Left renal pelvis (tissue), 4 donors: Measurements from ENCODE around the gene CAMK2A. TPM values are rescaled to one million over a fixed set of nuclear protein-coding genes. Genes with fewer than 3 reads are reported as not detected.
"Not testable (repeated sequence)": the region's sequence is repeated elsewhere in the genome, so short reads cannot be mapped to it uniquely, and the experiment has no call there.

Experiments
- DNase-seq, 4 donors: peaks; one replicate each; pipeline ENCODE4 v3.0.0-alpha.2; 2013; ENCODE audit warnings: low read depth in 4 of 4, low spot score in 3 of 4
- polyA plus RNA-seq, 4 donors: library from polyadenylated mRNA; unstranded; fragments of 120-200 nt; gene quantifications; one replicate each; pipeline ENCODE4 v1.2.1, GENCODE V29; 2013; ENCODE audit not compliant: insufficient read length in 4 of 4

The CAMK2A gene
- polyA plus RNA-seq, 4 donors: 0.75 to 4.8 (median 3.2) TPM

DNA sequence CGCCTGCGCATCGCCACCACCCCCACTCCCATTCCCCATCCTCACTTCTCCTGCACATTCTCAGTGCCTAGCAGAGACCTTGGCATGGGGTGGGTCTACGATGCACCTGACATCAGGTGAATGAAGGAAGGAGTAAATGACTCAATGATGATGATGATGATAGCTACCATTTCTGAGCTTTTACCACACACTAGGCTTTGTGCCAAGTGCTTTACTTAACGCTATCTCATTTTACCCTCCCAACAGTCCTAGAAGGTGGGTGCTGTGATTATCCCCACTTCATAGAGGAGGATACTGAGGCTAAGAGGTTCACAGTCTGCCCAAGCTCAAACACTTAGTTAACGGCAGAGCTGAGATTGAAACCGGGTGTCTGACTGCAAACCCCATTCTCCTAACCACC is 27.1 kb downstream of the CAMK2A start:
- no peak for DNase-seq

DNA sequence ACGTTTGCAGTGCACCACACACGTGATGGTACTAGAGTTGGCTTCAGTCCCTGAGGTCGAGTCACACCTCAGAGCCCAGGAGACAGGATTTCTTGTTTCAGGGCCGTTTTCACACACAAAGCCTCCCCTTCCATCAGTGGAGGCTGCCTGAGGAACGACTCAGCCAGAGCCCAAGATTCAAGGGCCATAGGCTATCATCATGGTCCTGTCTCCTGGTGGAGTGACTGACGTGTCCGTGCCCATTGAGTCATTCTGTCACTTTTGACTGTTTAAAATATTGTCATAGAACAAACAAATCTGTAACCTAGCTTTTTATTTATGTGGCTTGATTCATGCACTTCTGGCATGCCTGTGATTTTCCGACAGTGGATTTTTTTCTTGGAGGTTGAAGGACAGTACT is 28.3 kb downstream of the CAMK2A start:
- DNase-seq: no peak

DNA sequence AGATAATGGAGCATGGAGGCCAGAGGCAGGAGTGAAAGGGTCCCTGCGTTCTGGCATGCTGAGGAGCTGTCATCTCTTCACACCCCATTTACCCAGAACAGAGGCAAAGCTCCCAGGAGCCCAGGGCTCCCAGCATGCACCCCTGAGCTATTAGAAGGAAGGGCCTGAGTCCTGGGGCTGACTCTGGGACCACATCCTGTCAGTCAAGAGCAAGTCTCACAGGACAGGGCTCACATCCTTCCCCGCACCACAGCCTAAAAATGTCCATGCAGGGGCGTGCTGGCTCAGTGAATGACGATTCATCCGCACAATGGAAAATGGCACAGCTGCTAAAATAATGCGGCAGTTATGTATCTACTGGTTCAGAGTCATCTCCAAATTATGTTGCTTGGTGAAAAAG is 31.4 kb downstream of the CAMK2A start:
- no peak for DNase-seq

DNA sequence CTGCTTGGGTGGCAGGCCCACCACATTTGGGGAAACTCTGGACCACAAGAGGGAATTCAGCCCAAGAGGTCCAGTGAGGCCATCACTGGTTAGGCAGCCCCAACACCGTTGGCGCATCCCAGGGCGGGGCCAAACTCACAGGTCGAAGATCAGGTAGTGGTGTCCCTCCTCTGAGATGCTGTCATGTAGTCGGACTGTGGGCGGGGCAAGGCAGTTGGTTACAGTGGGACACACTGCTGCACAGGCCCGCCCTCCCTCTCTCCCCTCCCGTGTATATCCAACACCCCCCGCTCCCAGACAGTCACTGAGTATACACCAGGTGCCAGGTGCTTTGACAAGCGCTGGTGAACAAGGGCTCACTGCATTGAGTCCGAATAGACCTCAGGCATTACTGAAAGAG is 32.1 kb downstream of the CAMK2A start:
- no peak for DNase-seq

DNA sequence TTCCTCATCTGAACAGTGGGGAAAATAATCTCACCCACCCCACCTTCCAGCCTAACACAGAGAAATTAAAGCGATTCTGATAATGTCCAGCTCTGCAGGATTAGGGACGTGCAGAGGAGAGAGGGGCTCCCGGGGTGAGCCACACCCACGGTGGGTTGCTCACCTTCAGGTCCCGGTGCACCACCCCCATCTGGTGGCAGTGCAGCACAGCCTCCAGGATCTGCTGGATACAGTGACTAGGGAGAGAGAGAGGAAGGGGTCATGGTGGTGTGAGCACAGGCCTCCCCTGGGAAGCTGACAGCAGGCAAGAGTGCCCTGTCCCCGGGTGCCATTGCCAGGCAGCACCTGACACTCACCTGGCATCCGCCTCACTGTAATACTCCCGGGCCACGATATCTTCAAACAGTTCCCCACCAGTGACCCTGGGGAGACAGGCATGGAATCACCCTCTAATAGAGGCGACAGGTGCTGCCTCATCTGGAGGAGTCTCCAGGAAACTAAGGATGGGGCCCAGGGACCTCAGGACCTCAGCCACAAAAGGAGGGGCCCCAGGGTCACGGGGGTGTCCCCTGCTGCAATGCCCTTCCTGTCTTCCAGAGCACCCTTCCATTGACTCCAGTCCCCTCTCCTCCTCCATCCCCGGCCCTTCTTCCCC is 33.0 kb downstream of the CAMK2A start:
- DNase-seq: no peak

DNA sequence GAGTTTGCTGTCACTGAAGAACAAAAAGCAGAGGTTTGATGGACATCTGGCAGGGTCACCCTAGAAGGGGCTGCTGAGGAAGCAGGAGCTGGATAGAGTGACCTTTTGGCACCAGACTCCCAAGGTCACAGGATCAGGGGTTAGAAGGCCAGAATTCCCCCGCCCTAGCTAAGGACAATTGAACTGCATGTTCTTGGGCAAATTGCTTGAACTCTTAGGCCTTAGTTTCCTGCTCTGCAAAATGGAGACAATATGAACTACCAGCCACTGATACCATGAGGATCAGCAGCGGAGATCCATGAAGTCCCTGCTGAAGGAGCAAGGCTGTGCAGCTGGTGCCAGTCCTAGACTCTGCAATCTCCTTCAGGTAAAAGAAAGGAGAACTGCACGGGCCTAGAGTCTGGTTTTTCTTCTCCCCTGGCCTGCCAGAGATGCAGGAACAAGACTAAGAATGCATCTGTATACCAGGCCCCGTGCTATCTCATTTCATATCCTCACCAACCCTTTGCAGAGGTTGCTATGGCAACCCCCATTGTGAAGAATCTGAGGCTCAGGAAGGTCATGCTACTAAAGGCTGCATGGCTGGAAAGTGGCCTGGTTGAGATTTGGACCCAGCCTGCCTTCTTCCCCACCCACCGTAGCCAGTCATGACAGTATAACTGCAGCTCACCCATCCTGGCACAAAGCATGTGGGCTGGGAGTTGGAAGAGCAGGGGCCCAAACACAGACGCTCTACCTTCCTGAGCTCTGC is 33.7 kb downstream of the CAMK2A start:
- DNase-seq: no peak

DNA sequence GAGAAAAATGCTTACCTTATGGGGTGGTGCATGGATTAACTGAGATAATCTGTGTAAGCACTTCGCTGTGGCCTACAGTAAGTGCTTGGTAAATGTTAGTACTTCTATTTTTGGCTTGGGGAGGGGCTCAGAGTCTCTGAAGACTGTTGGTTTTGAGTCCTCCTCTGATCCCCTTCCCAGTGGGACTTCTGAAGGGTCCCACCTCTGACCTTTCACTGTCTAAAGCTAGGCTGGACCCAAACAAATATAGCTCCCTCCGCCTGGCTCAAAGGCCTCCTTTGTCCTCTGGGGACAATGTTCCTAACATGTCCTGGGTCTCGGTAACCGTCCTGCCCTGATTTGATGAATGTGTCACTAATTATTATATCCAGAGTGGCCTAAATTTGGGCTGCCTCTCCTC is 34.8 kb downstream of the CAMK2A start:
- DNase-seq: no peak

DNA sequence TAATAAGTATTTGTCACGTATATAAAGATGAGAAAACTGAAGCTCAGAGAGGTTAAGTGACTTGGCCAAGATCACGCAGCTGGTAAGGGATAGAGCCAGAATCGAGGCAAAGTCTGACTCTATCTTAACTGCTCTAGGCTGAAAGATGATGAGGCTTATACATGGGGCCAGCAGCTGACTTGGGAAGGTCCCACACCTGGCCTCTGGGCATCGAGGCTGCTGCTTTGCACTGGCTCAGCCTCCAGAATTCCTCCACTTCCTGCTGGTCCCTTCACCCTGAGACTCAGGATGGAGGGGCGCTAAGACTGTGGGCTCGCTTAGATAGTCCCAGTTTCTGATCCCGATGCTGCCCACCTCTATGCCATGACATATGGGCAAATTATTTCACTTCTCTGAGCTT is 35.2 kb downstream of the CAMK2A start:
- DNase-seq: no peak

DNA sequence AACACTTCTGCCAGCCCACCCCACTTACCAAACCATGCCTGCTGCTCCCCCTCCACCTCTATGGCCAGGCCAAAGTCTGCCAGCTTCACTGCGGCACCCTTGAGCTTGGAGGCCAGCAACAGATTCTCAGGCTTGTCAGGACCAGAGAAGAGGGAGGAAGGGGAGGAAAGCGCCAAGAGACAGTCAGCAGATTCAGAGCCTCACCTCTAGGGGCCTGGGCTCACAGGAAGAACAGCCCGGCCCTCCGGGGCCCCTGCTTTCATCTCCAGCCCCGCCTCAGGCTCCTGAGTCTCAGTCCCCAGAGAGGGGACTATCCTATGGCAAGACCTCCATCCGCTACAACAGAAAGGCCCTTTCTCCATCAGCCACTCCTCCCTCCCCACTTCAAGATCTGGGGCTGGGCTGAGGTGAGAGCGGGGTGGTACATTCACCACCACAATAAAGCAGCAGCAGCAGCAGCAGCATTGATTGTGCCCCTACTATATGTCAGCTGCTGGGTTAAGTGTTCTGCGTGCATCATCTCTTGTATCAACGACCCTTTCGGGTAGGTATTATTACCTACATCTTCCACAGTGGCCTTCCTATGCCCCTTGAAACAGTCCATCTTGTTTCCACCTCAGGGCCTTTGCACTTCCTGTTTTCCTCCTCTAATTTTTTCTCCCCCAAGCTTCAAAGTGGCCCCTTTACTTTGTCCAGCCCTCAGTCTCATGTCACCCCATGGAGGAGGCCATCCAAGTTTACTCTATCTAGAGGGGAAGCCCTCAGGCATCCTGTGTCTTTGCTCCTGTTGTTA is 36.0 kb downstream of the CAMK2A start:
- no peak for DNase-seq

DNA sequence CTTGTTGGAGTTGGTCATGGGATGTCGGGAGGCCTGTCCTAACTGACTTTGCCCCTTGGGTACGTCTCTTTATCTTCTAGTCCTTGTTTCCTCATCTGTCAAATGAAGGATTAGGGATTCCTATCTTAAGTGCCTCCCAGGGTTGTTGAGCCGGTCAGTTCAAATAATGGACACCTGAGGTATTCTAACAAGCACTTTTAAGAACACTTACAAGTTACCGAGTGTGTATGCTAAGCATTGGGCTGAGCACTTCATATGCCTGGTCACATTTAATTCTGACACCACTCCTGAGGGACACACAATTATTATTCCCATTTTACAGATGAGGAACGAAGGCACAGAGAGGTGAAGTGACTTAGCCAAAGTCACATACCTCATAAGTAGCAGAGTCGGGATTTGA is 37.1 kb downstream of the CAMK2A start:
- DNase-seq: no peak

DNA sequence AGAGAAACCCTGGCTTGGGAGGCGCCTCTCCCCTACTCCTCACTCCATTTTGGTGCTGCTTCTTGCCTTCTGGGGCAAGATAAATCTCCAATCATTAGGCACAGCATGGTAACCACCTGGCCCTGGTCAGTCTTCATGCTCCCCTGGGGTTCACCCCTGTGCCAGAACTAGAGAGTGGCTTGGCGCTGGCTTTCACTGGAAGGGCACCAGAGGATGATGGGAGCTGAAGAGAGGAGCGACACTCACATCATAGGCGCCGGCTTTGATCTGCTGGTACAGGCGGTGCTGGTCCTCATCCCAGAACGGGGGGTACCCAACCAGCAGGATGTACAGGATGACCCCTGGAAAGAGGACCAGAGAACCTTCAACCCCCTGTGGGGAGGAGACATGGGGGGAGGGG is 38.1 kb downstream of the CAMK2A start:
- no peak for DNase-seq

DNA sequence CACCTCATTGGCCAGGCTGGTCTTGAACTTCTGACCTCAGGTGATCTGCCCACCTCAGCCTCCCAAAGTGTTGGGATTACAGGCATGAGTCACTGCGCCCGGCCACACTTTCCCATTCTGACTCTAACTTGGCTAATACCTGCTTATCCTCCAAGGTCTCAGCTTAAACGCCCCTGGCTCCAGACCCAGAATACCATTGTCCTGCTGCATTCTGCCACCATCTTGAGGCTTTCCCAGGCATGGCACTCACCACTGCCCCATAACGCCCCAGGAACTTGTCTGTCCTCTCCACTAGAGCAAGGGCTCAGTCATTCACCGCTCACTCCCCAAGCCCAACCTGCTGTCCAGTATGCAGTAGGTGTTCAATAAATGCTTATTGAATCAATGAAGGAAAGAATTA is 39.8 kb downstream of the CAMK2A start:
- no peak for DNase-seq

DNA sequence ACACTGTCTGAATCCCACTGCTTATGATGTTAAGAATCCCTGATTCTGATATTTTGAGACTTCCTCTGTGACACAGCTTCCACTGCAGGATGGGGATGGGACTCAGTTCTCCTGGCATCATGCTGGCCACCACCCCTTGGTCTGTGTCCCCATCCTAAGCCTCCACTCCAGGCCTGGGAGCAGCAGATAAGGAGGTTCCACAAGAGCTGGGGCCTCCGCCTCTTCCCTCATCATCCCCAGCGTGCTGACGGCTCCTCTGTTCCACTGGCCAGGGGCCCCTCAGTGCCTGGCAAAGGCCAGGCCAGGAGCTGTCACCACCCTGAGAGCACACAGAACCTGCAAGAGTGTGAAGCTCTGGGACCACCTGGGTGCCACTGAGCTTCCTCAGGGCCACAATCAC is 40.6 kb downstream of the CAMK2A start:
- DNase-seq: no peak

DNA sequence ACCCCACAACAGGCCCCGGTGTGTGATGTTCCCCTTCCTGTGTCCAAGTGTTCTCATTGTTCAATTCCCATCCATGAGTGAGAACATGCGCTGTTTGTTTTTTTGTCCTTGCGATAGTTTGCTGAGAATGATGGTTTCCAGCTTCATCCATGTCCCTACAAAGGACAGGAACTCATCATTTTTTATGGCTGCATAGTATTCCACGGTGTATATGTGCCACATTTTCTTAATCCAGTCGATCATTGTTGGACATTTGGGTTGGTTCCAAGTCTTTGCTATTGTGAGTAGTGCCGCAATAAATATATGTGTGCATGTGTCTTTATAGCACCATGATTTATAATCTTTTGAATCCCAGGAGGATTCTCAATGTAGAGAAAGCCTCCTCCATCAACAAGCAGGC is 41.1 kb downstream of the CAMK2A start:
- DNase-seq: not testable (repeated sequence)

DNA sequence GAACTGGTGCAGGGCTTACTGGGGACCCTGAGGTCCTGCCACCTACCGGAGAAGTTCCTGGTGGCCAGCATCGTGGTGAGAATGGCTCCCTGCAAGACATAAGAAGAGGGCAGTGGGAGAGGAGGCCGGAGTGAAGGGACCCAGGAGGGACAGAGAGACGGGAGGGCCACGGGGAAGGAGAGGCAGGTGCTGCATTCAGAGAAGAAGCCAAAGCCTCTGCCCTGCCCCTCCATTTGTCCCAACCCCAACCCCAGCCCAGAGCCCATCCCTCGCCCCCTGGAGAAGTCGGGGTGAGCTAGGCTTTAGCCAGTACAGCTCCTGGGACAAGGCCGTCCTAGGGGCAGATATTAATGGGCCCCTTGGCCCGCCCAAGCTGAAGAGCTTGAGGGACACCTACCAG is 41.8 kb downstream of the CAMK2A start:
- no peak for DNase-seq

DNA sequence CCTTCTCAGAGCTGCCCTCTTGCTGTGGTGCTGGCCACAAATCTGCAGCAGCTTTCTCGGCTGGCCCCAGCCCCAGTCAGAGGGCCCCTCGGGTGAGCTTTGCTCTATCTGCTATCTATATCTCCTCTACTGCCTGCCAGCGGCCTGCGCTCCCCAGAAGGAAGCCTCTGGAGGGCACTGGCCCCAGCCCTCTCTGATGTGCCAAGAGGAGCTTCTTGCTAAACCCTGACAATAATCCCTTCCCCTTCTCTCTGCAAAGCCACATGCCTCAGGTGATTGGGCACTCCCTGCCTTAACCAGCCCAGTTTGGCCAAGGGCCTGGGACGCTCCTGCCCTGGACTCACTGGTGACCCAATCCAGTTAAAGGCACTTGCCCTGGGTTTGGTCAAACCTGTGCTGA is 42.7 kb downstream of the CAMK2A start:
- DNase-seq: no peak

DNA sequence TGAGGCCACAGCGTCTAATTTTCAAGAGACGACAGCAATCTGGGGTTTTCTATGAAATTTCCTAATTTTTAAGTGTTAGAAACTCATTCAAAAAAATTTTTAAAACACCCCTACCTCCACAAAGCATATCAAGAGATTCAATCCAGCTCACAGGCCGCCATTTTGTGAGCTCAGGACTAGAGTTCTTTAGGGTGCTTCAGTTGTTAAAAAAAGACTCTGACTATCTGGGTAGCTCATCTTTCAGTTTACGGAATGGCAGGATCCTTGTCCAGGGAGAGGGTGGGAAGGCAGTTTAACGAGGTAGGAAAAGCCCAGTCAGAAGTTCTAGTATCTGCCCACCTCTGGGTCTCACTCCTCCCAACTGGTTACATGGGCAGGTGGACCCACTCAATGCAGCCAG is 43.1 kb downstream of the CAMK2A start:
- no peak for DNase-seq

DNA sequence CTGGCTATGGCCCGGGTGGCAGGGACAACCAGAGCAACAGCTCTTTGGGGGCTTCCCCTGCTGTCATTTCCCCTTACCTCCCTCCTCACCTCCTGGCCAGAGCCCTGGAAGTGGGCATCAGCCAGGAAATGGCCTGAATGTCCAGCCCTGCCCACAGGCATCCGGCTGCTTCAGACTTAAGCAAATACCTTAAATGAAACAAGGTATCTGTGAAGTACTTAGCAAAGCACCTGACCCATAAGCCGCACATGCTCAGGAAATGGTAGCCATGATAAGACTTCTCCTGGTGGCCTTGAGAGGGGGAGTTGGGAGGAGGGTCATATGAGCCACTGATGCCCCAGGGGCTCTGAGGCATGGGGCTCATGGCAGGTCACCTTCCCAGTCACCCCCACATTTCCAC is 43.8 kb downstream of the CAMK2A start:
- no peak for DNase-seq

DNA sequence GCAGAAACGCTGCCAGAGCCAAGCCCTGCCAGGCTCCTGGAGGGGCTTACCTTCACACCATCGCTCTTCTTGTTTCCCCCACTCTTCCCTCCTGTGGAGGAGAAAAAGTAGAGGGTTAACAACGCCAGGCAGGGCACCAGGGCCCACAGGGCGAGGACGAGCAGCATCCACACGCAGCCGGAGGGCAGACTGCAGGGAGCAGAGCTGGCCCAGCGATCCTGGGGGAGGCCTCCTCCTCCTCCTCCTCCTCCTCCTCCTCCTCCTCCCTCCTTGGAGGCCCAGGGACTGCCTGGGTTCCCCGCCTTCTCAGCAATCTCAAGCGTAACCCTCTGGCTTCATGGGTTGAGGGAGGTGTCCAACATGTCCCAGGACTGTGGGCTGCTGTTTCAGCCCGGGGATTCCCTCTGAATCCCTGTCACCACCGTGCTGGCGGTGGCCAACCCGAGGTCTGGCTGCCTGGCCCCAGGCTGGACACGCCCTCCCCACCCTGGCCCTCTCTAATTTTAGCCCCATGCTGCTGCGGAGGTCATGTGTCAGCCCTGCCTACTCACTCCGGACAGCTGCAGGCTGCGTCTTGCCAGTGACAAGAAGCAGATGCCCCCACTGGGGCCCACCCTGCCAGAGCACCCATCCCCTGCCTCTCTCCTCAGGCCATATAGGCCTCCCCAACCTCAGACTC is 44.3 kb downstream of the CAMK2A start:
- no peak for DNase-seq

DNA sequence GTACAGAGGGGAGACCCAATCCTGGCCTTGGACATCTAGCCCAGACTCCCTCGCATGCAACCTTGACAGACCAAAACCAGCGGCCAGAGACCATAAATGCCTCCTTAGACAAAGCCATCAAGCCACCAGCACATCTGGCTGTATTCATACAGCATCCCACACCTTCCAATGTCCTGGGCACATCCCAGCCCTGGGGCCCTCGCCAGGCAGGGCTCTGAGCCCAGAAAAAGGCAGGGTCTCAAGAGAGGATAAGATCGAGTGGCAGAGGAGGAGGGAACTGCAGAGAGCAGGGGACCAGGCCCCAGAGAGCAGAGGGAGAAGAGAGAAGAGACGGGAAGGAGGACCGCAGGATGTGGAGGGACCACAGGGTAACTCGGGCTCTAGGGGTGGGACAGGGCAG is 45.4 kb downstream of the CAMK2A start:
- DNase-seq: no peak

DNA sequence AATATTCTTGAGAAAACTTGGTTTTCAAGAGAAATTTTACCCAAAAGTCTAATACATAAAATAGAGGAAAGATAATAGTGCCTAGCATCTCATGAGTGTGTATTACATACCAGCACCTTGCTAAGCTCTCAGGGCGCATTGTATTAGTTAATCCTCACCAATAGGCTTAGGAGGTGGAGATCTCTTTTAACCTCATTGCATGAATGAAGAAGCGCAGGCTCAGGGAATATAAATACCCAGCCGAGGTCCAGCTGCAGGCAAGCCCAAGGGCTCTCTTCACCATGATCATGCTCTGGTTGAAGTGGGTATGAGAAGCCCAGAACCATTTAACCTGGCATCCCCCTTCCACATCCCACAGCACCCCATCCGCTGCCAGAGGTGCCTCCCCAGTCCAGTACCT is 46.0 kb downstream of the CAMK2A start:
- DNase-seq: no peak
